NT2/D1 (cell line): ENCODE measurements around the gene LYRM4.

Experiments
- SUZ12 ChIP-seq: IDR thresholded peaks from 2 replicates; pipeline ENCODE4 v1.6.1; 2011; ENCODE audit not compliant: insufficient read length, insufficient read depth; ENCODE audit errors: extremely low read depth
- YY1 ChIP-seq: IDR thresholded peaks from 2 replicates; pipeline ENCODE4 v1.6.1; 2011; ENCODE audit not compliant: insufficient read length, insufficient read depth
- ZNF274 ChIP-seq: IDR thresholded peaks from 2 replicates; pipeline ENCODE4 v1.6.1; 2011; ENCODE audit warnings: mild to moderate bottlenecking, low read depth, low read length

DNA sequence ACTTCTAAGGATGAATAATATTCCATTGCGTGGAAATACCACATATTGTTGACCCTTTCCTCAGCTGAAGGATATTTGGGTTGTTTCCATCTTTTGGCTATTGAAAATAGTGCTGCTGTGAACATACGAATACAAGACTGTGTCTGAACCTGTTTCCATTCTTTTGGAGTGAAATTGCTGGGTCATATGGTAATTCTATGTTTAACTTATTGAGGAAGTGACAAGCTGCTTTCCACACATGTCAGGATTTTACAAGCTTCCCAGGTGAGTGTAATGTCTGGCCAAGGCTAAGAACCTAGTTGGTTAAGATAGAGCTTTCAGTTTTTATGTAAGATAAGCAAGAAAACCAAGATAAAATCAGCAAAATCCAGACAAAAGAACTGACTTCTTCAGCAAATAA lies 126.8 kb downstream of the LYRM4 start:
- TF ChIP-seq YY1 (no peak), ZNF274 (no peak), SUZ12 (no peak)
